ENCODE results near the gene IRF3. TPM values are rescaled to one million over a fixed set of nuclear protein-coding genes. Genes with fewer than 3 reads are reported as not detected.

The IRF3 gene
- total RNA-seq, 1 donor from 2014 or later = 33.7 TPM

DNA sequence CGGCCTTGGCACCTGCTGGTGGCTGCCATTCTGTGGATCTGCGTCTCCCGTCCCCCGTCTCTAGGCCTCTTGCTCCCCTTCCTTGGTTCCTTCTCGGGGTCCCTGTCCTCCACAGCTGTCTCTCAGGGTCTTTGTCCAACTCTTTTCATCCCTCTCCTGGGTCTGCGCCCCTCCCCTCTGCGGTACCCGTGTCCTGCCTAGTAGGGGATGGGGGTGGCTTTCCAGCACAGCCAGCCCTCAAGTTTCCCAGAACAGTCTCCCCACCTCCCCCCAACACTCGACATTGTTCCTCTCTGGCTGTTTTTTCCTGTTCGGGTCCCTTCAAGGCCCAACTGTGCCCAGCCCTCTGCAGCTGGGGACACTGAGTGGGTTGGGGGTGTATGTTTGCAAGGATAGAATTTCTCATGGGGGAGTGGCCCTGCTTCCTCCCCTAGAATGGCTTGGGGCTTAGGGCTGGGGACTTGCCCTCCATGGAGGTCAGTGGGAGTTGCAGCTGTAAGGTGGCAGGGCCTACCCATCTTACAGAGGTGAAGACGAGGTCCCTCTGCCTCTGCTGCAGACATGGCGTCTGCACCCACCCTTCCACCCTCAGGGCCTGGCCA, 23.0 kb upstream of the IRF3 start:
- intact Hi-C loops (cut with DNase I) = no loop called here
- no peak for DNase-seq (ENCODE audit: low spot score)

DNA sequence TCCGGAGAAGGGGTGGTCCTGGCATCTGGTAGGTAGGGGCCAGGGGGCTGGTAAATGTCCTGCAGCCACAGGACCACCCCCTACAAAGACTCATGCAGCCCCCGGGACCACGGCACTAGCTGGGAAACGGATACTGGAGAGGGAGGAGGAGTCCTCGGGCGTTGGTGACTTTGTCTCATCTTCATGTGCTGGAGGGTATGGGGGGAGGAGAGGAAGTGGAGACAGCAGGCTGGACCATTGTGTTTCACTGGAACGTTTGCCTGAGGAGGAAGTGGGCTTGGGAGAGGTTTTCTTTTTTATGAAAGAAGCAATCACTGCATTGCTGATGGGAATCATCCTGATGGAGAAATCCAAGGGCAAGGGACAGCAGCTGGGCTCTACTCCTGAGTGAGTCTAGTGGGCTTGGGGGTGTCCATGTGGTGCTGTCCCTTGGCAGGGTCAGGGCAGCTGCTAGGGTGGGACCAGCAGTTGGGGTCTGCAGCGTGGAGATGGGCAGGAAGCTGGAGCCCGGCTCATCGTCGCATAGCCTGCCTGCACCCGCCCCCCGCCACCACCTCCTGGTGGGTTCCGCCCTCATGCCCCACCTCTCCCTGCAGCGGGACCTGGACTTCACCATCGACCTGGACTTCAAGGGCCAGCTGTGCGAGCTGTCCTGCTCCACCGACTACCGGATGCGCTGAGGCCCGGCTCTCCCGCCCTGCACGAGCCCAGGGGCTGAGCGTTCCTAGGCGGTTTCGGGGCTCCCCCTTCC, 22.1 kb upstream of the IRF3 start:
- intact Hi-C loops (cut with DNase I) = no loop called here

DNA sequence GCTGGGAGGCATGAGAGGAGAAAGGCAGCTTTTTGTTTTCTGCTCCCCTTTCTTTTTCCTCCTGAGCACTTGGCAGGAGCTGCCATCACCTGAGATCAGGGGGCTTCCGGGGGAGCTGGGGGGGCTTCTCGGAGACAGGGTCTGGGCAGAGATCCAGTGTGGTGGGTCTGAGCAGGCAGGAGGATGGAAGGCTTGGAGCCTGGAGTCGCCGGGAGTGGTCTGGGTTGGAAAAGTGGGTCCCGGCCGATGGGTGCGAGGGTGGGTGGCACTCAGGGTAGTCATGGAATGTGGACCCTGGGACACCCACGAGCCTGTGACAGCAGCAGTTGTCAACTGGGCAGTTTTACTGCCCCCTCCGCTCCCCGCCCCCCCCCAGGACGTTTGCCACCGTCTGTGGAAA, 21.5 kb upstream of the IRF3 start:
- intact Hi-C loops (cut with DNase I) = no loop called here
- DNase-seq (ENCODE audit: low spot score) = no peak

More for the DNA sequence above, 22.1 kb upstream of the IRF3 start:
- DNase-seq (ENCODE audit: low spot score) = no peak

DNA sequence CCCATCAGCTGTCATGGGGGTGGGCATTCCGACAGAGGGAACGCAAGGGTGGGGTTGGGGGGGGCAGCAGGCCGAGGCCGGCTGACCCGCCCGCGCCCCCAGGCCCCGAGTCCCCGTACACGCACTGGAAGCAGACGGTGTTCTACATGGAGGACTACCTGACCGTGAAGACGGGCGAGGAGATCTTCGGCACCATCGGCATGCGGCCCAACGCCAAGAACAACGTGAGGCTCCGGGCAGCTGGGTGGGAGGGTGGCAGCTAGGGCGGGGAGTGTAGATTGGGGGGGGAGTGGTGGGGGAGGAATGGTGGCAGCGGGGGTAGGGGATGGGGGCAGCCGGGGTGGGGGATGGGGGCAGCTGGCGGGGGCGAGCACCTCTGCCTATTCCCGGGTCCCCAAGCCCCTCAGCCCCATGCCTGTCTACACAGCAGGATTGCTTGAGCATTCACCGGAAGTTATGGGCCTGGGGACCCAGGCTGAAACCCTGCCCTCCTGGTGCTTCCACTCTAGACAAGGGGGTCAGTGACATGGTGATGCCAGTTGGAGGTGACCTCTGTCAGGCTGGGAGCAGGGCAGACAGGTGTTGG, 20.9 kb upstream of the IRF3 start:
- intact Hi-C loops (cut with DNase I) = no loop called here
- no peak for DNase-seq (ENCODE audit: low spot score)

DNA sequence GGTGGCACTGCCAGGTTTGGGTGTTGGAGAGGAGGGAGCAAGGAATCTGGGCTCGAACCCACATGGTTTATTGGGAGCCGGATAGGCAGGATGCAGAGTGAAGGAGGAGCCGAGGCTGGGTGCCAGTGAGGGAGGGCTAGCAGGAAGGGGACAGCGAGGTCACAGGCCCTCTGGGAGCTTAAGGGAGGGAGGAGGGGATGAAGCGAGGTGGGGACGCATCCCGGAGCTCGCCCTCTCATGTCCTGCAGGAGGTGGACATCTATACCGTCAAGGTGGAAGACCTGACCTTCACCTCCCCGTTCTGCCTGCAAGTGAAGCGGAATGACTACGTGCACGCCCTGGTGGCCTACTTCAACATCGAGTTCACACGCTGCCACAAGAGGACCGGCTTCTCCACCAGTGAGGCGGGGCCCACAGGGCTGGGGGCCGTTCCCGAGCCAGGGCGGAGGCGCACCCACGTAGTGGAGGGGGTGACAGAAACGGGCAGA, 20.2 kb upstream of the IRF3 start:
- intact Hi-C loops (cut with DNase I) = no loop called here
- no peak for DNase-seq (ENCODE audit: low spot score)

DNA sequence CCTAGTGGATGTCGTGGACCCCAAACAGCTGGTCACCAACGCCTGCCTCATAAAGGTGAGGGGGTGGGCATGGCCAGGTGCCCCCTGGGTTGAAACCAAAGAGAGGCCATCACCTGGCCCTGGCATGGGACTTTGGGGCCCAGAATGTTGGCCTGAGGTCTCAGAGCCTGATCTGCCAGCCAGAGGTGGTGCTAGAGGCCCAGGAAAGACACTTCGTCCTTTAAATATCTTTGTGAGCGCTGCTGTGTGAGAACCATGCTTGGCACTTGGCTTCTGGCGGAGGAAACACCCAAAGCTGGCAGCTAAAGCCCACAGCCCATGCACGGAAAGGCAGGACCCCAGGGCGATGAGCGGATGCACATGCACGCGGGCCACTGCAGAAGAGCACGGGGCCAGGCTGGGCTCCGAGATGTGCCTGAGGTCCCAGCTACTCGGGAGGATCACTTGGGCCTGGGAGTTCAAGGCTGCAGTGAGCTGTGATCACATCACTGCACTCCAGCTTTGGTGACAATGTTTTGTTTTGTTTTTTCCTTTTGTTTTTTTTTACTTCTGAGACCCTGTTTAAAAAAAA, 19.4 kb upstream of the IRF3 start:
- intact Hi-C loops (cut with DNase I) = loop anchor here (5.0 kb wide), 1 partner anchor 122 kb away; no protein-coding TSS in a partner anchor
- DNase-seq (ENCODE audit: low spot score) = no peak

DNA sequence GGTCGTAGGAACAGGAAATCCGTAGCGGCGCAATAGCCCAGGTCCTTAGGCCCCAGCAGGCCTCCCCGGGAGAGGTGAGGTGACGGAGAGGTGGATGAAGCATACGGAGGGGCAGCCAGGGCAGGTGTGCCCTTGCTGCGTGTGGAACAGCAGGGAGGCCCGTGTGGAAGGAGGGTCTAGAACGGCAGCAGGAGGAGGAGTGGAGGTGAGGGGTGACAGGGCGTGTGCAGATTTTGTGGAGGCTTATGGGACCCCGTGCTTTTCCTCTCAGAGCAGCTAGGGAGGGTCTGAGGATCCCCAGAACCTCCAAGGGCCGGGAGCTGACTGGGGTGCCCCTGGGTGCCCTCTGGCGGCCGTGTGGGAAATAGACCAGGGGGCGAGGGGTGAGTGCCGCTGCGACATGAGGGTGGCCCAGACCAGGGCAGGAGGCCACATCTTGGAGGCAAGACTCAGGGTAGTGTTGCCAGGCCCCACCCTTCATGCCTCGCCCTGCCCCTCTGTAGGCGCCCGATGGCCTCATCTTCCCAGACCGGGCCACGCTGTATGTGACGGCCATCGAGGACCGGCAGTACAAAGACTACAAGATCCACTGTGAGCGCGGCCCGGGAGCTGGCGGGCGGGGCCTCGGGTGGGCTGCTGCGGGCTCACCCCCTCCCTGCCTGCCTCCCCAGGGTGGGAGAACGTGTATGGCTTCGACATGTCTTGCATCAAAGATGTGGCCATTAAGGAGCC, 18.8 kb upstream of the IRF3 start:
- intact Hi-C loops (cut with DNase I) = loop anchor here (5.0 kb wide), 1 partner anchor 123 kb away; no protein-coding TSS in a partner anchor
- DNase-seq (ENCODE audit: low spot score) = no peak

DNA sequence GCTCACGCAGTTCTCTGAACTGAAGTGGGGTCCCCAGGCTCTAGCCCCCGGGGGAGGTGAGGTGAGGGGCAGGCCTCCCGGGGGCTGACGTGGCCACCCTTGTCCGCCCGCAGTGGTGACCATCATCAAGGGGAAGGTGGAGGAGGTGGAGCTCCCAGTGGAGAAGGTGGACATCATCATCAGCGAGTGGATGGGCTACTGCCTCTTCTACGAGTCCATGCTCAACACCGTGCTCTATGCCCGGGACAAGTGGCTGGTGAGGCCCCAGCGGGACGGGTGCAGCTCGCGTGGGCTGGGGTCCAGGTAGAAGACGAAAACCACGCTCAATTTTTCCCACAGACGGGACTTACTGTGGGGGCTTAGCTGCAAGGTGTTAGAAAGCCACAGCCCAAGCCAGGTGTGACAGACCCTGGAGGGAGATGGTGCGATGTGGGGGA, 18.2 kb upstream of the IRF3 start:
- intact Hi-C loops (cut with DNase I) = loop anchor here (5.0 kb wide), 1 partner anchor 123 kb away; no protein-coding TSS in a partner anchor
- DNase-seq (ENCODE audit: low spot score) = no peak

DNA sequence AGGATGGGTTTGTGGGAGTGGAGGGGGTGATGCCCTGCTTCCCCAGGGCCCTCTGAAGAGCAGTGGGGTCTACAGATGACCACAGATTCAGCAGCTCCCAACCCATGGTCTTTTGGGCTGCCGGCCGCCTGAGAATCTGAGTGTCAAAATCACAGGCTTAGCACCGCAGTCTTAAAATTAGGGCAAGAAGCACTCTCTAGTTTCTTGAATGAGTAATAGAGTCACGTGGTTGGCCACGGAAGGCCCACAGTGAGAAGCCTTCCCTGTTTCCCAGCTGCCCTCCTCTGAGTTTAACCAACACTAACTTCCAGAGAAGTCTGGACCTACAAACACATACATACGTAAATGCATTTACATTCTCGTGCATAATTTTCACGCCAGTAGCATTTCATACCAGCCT, 16.6 kb upstream of the IRF3 start:
- intact Hi-C loops (cut with DNase I) = loop anchor here (5.0 kb wide), 1 partner anchor 125 kb away; no protein-coding TSS in a partner anchor
- DNase-seq (ENCODE audit: low spot score) = no peak

DNA sequence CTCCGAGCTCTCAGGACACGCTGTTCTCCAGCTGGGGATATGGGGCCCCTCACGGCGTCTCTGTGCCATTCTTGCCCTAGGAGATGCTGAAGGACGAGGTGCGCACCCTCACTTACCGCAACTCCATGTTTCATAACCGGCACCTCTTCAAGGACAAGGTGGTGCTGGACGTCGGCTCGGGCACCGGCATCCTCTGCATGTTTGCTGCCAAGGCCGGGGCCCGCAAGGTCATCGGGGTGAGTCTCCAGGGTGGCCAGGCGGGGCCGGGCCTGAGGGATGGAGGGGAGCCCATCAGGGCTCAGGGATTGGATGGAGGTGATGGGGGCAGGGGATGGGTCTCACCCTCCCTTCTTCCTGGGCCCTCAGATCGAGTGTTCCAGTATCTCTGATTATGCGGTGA, 16.2 kb upstream of the IRF3 start:
- intact Hi-C loops (cut with DNase I) = loop anchor here (5.0 kb wide), 1 partner anchor 125 kb away; no protein-coding TSS in a partner anchor

DNA sequence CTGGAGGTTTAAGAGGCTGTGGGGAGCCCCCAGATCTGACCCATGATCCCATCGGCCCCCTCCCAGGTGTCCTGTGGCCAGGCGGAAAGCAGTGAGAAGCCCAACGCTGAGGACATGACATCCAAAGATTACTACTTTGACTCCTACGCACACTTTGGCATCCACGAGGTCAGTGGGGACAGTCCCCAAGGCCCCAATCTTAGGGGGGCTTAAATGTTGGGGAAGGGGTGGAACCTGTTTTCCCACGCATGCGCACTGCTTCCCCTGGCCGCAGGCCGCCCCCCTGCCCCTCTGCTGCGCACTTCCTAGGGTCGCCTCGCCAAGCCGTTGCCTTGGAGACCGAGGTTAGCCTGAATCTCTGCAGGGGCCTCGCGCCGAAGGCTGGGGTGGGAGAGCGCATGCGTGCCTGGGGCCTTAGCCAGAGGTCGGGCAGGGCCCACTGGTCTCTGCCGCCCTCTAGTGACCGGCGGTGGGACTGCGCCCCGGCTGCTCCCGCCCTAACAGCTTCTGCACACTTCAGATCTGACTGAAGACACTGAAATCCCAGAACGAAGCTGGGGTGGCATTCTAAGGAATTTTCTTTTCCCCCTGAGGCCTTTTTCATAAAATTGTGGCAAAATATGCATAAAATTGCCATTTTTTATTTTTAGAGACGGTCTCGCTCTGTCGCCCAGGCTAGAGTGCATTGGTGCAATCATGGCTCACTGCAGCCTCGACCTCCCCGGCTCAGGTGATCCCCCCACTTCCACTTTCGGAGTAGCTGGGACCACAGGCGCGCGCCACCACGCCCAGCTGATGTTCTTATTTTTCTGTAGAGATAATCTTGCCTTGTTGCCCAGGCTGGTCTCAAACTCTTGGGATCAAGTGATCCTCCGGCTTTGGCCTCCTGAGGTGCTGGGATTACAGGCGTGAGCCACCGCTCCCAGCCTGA, 15.0 kb upstream of the IRF3 start:
- intact Hi-C loops (cut with DNase I) = loop anchor here (5.0 kb wide), 1 partner anchor 127 kb away; no protein-coding TSS in a partner anchor
- DNase-seq (ENCODE audit: low spot score) = peak; percentile 96

More for the DNA sequence above, 16.2 kb upstream of the IRF3 start:
- no peak for DNase-seq (ENCODE audit: low spot score)

DNA sequence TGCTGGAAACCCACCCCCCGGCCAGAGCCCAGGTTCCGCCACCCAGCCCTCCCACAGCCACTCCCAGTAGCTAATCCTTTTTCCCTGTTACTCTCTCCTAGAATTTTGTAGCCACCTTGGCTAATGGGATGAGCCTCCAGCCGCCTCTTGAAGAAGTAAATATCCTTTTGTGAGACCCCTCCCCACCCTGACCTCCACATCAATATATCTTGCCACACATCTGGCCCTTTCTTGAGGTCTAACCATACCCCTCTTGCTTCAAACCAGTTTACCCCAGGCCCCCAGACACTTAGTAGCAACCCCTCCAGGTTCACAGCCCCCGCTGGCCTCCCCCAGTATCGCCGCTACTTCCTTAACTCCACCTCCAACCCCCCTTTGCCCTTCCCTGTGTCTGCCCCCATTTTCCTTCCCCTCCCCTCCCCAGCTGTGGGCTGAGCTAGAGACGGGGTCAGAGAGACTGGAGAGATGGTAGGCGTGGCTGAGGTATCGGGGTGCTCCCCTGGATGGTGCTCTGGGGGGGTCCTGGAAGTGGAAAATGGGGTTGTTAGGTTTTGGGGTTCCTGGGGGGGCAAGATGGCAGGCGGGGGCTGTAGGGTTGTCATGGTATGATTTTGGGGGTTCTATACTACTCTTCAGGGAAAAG, 14.2 kb upstream of the IRF3 start:
- intact Hi-C loops (cut with DNase I) = loop anchor here (5.0 kb wide), 3 partner anchors 88 to 183 kb away; partner anchors contain the start of genes PRR12 and RPS11
- DNase-seq (ENCODE audit: low spot score) = no peak

DNA sequence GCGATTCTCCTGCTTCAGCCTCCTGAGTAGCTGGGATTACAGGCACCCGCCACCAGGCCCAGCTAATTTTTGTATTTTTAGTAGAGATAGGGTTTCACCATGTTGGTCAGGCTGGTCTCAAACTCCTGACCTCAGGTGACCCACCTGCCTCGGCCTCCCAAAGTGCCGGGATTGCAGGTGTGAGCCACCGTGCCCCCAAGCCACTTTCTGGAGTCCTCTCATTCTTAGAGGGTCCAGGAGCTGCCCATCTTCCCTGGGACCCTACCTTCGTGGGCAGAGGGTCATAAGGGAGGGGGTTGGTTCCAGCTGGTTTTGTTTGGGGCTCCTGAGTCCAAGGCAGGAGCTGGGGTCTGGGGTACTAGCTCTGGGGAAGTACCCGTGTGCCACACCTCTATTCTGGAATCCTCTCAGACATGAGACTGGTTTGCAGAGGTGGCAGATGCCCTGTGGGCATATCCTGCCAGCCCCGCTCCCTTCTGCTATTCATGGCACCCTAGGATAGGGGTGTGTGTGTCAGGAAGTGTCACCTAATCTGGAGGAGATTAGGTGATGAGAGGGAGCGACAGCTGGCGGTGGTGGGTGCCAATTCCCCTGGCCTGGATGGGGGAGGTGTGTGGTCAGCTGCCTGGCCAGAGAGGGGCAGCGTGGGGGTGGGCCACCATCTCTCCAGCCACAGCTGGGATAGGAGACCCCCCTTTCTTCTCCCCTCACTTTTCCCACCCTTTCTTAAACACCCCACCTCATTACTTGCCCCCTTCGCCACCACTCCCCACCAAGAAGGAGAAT, 13.5 kb upstream of the IRF3 start:
- intact Hi-C loops (cut with DNase I) = loop anchor here (5.0 kb wide), 2 partner anchors 87 to 182 kb away; partner anchors contain the start of genes PRR12 and RPS11
- DNase-seq (ENCODE audit: low spot score) = no peak

DNA sequence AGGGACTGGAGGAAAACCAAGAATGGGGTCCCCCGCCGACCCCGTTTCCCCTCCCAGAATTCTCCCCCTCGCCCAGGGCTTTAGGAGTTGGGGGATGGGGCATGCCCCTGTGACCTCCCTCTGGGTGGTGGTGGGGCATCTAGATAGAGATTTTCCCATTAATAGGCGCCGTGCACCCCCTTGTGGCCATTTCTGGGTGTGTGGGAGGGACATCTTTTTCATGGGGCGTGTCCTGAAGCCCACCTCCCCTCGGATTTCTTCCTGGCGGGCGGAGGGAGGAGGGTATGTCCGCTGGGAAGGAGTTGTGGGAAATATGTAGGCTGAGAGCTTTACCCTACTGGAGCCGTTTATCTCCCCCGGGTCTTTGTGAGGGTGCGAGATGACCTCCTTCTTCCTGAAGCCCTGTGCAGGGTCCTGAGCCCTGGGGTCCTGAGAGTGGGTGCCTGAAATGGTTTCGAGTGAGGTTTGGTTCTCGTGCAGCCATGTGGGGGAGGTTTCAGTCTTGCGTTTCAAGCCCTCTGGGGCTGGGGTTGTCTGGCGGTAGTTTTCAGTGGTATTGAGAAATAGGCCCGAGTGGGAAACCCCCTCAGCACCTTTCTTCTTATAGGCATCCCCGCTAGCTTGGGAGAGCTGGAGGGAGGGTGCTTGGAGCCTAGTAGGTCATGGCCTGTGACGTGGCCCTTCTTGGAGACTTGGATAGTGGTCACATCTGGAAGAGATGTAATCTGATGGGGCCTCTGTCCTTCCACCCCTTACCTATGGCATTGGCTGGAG, 12.4 kb upstream of the IRF3 start:
- intact Hi-C loops (cut with DNase I) = loop anchor here (2.0 to 5.0 kb wide), 3 partner anchors 37 to 181 kb away; partner anchors contain the start of genes PRR12, RPS11 and RRAS
- no peak for DNase-seq (ENCODE audit: low spot score)

DNA sequence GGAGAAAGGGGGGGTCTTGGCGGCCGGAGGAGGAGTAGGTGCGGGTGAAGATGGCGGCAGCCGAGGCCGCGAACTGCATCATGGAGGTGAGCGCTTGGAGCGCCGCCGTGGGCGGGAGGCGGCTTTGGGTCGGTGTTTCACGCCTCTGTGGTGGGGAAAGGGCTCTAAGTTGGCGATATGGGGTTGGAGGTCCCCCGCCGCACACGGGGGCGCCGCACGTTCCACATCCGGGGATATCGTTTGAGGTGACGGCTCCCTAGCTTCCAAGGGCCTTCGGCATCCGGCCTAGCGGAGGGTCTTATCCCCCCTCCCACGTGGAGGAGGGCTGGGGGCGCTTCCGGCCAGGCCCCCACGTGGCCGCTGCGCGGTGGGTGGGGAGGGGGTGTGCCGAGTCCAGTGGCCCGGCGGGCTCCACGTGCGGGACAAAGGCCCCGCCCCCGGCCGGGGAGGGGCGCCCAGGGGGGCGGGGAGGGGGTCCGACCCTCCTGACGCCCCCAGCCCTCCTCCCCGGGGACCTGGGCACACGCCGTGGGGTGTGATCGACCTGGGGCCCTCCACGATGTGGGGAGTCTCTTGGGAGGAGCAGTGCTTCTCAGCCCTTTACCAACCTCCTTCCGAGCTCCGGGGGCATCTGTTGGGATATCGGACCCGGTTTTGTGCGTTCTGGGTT, 11.7 kb upstream of the IRF3 start, which contains the start of gene PRMT1:
Gene PRMT1 (plus strand): TSS at position 41 of the 670 bp plus-strand sequence. CDS start 10 bp downstream, at position 51.
- intact Hi-C loops (cut with DNase I) = loop anchor here (2.0 to 5.0 kb wide), 3 partner anchors 37 to 180 kb away; partner anchors contain the start of genes PRR12, RPS11 and RRAS
- no peak for DNase-seq (ENCODE audit: low spot score)

Measured in cardiac septum (tissue), 1 donor.